K562 (cell line): Measurements from ENCODE around the gene CGN. TPM values are rescaled to one million over a fixed set of nuclear protein-coding genes. Genes with fewer than 3 reads are reported as not detected.

ENCODE experiments used
- CREM ChIP-seq: IDR thresholded peaks from 2 replicates; pipeline ENCODE4 v1.6.1; 2014; ENCODE audit warnings: antibody characterized with exemption, low read depth
- FOXK2 ChIP-seq, 2 experiments: fragments of 450-650 bp; IDR thresholded peaks in 1 of 2; conservative IDR thresholded peaks in 1 of 2; 2 replicates each; pipeline ENCODE4 v1.6.1; 2016; ENCODE audit warnings: low read depth in 2 of 2, mild to moderate bottlenecking in 1 of 2
- MAZ ChIP-seq, 2 experiments: fragments of 450-650 bp in 1 of 2; sonication (generic) in 1 of 2; formaldehyde crosslinking; IDR thresholded peaks in 1 of 2; conservative IDR thresholded peaks in 1 of 2; 2 replicates each; pipeline versions ENCODE4 v1.4.0 to v1.5.0; 2020; ENCODE audit warnings: mild to moderate bottlenecking in 1 of 2, missing genetic modification reagents in 1 of 2
- NEUROD1 ChIP-seq: fragments of 150-350 bp; IDR thresholded peaks from 2 replicates; pipeline ENCODE4 v1.6.1; 2014; ENCODE audit warnings: borderline replicate concordance, low read length, low read depth; ENCODE audit not compliant: partially characterized antibody
- NR3C1 ChIP-seq: sonication (generic); formaldehyde crosslinking; IDR thresholded peaks from 2 replicates; pipeline ENCODE4 v1.8.1; 2022; ENCODE audit warnings: missing genetic modification reagents
- SNIP1 ChIP-seq: fragments of 450-650 bp; IDR thresholded peaks from 2 replicates; pipeline ENCODE4 v1.7.1; 2017; ENCODE audit warnings: low read depth, mild to moderate bottlenecking
- TAF1 ChIP-seq: IDR thresholded peaks from 2 replicates; pipeline ENCODE4 v1.6.1; 2011; ENCODE audit warnings: mild to moderate bottlenecking, low read length, moderate library complexity; ENCODE audit not compliant: insufficient read depth, control insufficient read depth, severe bottlenecking; ENCODE audit errors: extremely low read depth
- UBTF ChIP-seq, 2 experiments: IDR thresholded peaks; 2 replicates each; pipeline ENCODE4 v1.6.1; 2012; ENCODE audit warnings: improper control_type of control experiment in 2 of 2, low read depth in 2 of 2, low read length in 2 of 2, borderline replicate concordance in 1 of 2
- ZNF274 ChIP-seq: IDR thresholded peaks from 2 replicates; pipeline ENCODE4 v1.6.1; 2011; ENCODE audit warnings: low read depth, mild to moderate bottlenecking, low read length, moderate library complexity, borderline replicate concordance
- polyA plus RNA-seq, 8 experiments: library from polyadenylated mRNA; depleted of rRNA in 4 of 8; stranded (reverse) in 5 of 8; unstranded in 3 of 8; fragments of >200 nt; fragmentation: Nextera tagmentation in 2 of 8; fragmentation: Illumina TruSeq in 1 of 8; extraction: Ambion mirVana in 2 of 8; extraction: Trizol in 1 of 8; gene quantifications; 2 replicates each; pipeline versions ENCODE4 v1.2.1 to v1.2.3, GENCODE V29; 2011 to 2014; ENCODE audit warnings: inconsistent platforms in 1 of 8, missing spikeins in 1 of 8
- total RNA-seq, 7 experiments: library from RNA; depleted of rRNA in 6 of 7; stranded (reverse); fragments of >200 nt in 6 of 7; fragmentation: Illumina TruSeq in 2 of 7; extraction: Trizol in 2 of 7; gene quantifications; 2 replicates each; pipeline versions ENCODE4 v1.2.1 to v1.2.3, GENCODE V29; 2011 to 2021; ENCODE audit warnings: low replicate concordance in 1 of 7
- TF ChIP-seq, protein P1 (sequence below): IDR thresholded peaks from 2 replicates; pipeline ENCODE4 v1.6.1; 2016; ENCODE audit warnings: missing genetic modification characterization, missing compliant biosample characterization
- TF ChIP-seq, protein P2 (sequence below): sonication (generic); formaldehyde crosslinking; IDR thresholded peaks from 2 replicates; pipeline ENCODE4 v1.8.0; 2023; ENCODE audit warnings: mild to moderate bottlenecking, missing genetic modification reagents
- TF ChIP-seq, protein P3 (sequence below): IDR thresholded peaks from 3 replicates; pipeline ENCODE4 v1.6.1; 2011; ENCODE audit warnings: borderline replicate concordance, mild to moderate bottlenecking; ENCODE audit not compliant: insufficient read length, insufficient read depth

CGN gene
- total and polyA plus RNA-seq, 9 of the 15 experiments (the other 6 are each of a cell fraction or from before 2014, with no cell fraction given) = 0.03 to 1.4 (median 0.14) TPM; not detected in 2

- TF ChIP-seq, protein P1, sequence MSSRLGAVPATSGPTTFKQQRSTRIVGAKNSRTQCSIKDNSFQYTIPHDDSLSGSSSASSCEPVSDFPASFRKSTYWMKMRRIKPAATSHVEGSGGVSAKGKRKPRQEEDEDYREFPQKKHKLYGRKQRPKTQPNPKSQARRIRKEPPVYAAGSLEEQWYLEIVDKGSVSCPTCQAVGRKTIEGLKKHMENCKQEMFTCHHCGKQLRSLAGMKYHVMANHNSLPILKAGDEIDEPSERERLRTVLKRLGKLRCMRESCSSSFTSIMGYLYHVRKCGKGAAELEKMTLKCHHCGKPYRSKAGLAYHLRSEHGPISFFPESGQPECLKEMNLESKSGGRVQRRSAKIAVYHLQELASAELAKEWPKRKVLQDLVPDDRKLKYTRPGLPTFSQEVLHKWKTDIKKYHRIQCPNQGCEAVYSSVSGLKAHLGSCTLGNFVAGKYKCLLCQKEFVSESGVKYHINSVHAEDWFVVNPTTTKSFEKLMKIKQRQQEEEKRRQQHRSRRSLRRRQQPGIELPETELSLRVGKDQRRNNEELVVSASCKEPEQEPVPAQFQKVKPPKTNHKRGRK (tag) = no peak
- peak; percentile 77 for TF ChIP-seq CREM
- peak; percentile 41 for TF ChIP-seq NEUROD1
- TF ChIP-seq NR3C1 = no peak
- TF ChIP-seq ZNF274 = no peak
- TF ChIP-seq, protein P2, sequence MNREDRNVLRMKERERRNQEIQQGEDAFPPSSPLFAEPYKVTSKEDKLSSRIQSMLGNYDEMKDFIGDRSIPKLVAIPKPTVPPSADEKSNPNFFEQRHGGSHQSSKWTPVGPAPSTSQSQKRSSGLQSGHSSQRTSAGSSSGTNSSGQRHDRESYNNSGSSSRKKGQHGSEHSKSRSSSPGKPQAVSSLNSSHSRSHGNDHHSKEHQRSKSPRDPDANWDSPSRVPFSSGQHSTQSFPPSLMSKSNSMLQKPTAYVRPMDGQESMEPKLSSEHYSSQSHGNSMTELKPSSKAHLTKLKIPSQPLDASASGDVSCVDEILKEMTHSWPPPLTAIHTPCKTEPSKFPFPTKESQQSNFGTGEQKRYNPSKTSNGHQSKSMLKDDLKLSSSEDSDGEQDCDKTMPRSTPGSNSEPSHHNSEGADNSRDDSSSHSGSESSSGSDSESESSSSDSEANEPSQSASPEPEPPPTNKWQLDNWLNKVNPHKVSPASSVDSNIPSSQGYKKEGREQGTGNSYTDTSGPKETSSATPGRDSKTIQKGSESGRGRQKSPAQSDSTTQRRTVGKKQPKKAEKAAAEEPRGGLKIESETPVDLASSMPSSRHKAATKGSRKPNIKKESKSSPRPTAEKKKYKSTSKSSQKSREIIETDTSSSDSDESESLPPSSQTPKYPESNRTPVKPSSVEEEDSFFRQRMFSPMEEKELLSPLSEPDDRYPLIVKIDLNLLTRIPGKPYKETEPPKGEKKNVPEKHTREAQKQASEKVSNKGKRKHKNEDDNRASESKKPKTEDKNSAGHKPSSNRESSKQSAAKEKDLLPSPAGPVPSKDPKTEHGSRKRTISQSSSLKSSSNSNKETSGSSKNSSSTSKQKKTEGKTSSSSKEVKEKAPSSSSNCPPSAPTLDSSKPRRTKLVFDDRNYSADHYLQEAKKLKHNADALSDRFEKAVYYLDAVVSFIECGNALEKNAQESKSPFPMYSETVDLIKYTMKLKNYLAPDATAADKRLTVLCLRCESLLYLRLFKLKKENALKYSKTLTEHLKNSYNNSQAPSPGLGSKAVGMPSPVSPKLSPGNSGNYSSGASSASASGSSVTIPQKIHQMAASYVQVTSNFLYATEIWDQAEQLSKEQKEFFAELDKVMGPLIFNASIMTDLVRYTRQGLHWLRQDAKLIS (CRISPR knock-in tag) = no peak
- TF ChIP-seq FOXK2 (conservative IDR thresholded peaks at IDR 0.05 in 1 of 2, IDR thresholded peaks at IDR 0.05 in 1 of 2; ENCODE audit: low read depth in 2 of 2) = peak; percentile 52 to 60; a peak in 3 of 4 replicates
- TF ChIP-seq, protein P3, sequence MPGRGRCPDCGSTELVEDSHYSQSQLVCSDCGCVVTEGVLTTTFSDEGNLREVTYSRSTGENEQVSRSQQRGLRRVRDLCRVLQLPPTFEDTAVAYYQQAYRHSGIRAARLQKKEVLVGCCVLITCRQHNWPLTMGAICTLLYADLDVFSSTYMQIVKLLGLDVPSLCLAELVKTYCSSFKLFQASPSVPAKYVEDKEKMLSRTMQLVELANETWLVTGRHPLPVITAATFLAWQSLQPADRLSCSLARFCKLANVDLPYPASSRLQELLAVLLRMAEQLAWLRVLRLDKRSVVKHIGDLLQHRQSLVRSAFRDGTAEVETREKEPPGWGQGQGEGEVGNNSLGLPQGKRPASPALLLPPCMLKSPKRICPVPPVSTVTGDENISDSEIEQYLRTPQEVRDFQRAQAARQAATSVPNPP = no peak
- peak; percentile 61 to 64 for TF ChIP-seq MAZ (CRISPR knock-in tag; conservative IDR thresholded peaks at IDR 0.05 in 1 of 2, IDR thresholded peaks at IDR 0.05 in 1 of 2)
- peak; percentile 14 for TF ChIP-seq TAF1
- TF ChIP-seq UBTF (IDR thresholded peaks at IDR 0.05; ENCODE audit: borderline replicate concordance in 1 of 2, low read depth in 2 of 2, low read length in 2 of 2) = peak; percentile 63 to 76; a peak in 2 of 4 replicates
- TF ChIP-seq SNIP1 = no peak
- TF ChIP-seq, all 486 proteins: peak for 68
Observed at GRCh38 chr1:151574575-151575529, 63.7 kb downstream of the CGN start (continued).
